ENCODE measurements around the gene KDM3A. TPM values are rescaled to one million over a fixed set of nuclear protein-coding genes. Genes with fewer than 3 reads are reported as not detected.

KDM3A gene
- total RNA-seq, 2 experiments from 2014 or later, result 107 to 114 TPM

DNA sequence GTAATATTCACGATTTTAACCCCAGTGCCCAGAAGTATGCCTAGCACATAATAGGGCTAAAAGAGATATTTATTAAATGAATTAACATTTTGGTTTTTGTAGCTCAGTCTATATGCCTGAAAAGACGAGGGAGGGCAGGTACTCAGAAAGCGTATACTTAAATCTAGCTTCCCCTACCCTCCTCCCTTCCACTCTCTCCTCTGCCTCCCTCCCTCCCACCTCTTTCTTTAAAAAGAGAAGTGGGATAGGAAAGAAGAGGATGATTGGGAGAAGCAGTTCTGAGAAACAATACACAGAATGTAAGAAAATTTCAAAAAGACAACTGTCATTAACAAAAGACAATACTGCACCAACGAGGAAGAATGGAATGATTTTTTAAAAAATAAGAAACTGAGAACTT, 82.3 kb downstream of the KDM3A start:
- ChIA-PET CTCF (no interaction called here), POLR2A (no interaction called here)
- TF ChIP-seq, protein P1, sequence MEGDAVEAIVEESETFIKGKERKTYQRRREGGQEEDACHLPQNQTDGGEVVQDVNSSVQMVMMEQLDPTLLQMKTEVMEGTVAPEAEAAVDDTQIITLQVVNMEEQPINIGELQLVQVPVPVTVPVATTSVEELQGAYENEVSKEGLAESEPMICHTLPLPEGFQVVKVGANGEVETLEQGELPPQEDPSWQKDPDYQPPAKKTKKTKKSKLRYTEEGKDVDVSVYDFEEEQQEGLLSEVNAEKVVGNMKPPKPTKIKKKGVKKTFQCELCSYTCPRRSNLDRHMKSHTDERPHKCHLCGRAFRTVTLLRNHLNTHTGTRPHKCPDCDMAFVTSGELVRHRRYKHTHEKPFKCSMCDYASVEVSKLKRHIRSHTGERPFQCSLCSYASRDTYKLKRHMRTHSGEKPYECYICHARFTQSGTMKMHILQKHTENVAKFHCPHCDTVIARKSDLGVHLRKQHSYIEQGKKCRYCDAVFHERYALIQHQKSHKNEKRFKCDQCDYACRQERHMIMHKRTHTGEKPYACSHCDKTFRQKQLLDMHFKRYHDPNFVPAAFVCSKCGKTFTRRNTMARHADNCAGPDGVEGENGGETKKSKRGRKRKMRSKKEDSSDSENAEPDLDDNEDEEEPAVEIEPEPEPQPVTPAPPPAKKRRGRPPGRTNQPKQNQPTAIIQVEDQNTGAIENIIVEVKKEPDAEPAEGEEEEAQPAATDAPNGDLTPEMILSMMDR (IDR thresholded peaks at IDR 0.05), result no peak
- DNase-seq, result no peak
- Mint-ChIP-seq H3K36me3 (ENCODE audit: low read depth) (peaks cover 4% of the 10 kb centered on the region), H3K27me3 (no peaks in the 10 kb centered on the region), H3K27ac (no peak overlapping the region), H3K9me3 (peaks cover 8% of the 10 kb centered on the region), H3K4me3 (no peak overlapping the region), H3K4me1 (ENCODE audit: low read depth) (no peaks in the 10 kb centered on the region)
- intact Hi-C loops (cut with micrococcal nuclease), result no loop called here
- no peak for ATAC-seq

DNA sequence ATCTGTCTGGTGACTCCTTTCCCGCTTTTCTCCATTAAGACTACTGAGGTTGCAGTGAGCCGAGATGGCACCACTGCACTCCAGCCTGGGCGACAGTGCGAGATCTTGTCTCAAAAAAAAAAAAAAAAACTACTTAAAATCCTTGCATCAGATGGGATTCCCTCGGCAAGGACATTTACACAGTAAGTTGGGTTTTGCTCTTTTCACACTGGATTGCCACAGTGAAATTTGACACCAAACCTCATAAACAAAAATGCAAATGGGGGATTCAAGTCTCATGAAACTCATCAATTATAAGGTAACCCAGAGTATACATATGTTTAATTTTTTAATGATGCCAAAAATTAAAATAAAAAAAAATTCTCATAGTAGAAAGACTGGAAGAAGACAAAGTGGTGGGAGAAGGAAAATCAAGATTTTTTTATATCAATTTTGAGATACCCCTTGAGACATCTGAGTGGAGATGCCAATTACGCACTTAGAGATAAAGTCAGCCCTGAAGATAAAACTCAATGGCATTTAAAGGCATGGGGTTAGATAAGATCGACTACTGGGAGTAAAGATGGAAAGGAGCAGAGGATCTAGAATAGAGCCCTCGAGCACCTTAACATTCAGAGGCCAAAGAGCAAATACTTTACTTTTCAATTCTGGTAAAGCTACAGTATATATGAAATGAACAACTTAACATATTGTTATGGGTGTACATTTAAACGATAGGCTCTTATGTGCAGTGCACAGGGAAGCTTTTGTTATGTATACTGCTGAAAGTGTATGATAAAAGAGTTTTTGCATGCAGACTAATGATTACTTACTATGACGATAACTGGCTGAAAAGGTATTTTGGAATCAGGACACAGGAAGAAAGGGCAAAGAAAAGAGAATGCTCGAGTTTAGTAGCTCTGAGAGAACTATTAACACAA, 84.5 kb downstream of the KDM3A start:
- ChIA-PET CTCF (interaction anchor here (0.8 kb wide), 1 partner anchor 239 kb away, joined by 3 read pairs; no protein-coding TSS in a partner anchor), POLR2A (no interaction called here)
- intact Hi-C loops (cut with micrococcal nuclease), result no loop called here
- Mint-ChIP-seq H3K9me3 (peaks cover 2% of the 10 kb centered on the region), H3K4me1 (ENCODE audit: low read depth) (no peaks in the 10 kb centered on the region), H3K27me3 (no peaks in the 10 kb centered on the region), H3K4me3 (no peak overlapping the region), H3K27ac (no peak overlapping the region), H3K36me3 (ENCODE audit: low read depth) (peaks cover 6% of the 10 kb centered on the region)
- DNase-seq (no peak), ATAC-seq (no peak)
- TF ChIP-seq, protein P1 (IDR thresholded peaks at IDR 0.05), result no peak

DNA sequence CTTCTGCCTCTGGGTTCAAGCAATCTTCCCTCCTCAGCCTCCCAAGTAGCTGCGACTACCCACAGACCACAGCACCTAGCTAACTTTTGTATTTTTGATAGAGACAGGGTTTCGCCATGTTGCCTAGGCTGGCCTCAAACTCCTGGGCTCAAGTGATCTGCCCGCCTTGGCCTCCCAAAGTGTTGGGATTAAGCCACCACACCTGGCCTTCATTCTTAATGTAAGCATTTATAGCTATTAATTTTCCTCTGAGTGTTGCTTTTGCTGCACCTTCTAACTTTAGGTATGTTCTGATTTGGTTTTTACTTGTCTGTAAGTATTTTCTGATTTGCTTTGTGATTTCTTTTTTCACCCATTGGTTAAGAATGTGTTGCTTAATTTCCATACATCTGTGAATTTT, 92.4 kb downstream of the KDM3A start:
- Mint-ChIP-seq H3K27me3 (no peaks in the 10 kb centered on the region), H3K9me3 (peaks cover 15% of the 10 kb centered on the region), H3K4me1 (ENCODE audit: low read depth) (peaks cover 23% of the 10 kb centered on the region), H3K27ac (no peak overlapping the region), H3K4me3 (no peak overlapping the region), H3K36me3 (ENCODE audit: low read depth) (peaks cover 33% of the 10 kb centered on the region)
- DNase-seq, result no peak
- ATAC-seq, result no peak
- TF ChIP-seq, protein P1 (IDR thresholded peaks at IDR 0.05), result no peak
- POLR2A ChIA-PET, result no interaction called here
- CTCF ChIA-PET, result no interaction called here
- intact Hi-C loops (cut with micrococcal nuclease), result no loop called here

DNA sequence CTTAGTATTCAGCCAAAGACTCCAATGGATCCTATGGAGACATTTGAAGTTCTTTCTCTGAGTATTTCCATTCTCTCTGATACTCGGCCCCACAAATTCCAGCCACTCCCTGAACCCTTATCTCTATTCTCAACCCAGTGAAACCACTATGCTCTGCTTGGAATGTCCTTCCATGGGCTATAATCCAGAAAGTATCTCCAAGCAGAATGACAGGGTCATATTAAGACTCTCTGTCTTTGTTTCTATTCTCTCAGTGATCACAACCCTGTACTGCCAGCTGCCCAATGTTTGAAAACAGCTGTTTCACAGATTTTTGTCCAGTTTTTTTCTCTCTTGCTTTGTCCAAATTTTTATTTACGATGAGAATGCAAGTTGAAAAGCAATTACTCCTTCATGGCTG, 100.2 kb downstream of the KDM3A start:
- H3K27ac Mint-ChIP-seq, result no peak overlapping the region
- H3K27me3 Mint-ChIP-seq, result no peaks in the 10 kb centered on the region
- H3K4me3 Mint-ChIP-seq, result no peak overlapping the region
- intact Hi-C loops (cut with micrococcal nuclease), result no loop called here
- ChIA-PET CTCF (interaction anchor here (0.9 kb wide), 1 partner anchor 64 kb away, joined by 3 read pairs; no protein-coding TSS in a partner anchor), POLR2A (interaction anchor here (0.9 kb wide), 1 partner anchor 12 kb away, joined by 3 read pairs; no protein-coding TSS in a partner anchor)
- ATAC-seq, result no peak
- TF ChIP-seq, protein P1 (IDR thresholded peaks at IDR 0.05), result no peak
- H3K4me1 Mint-ChIP-seq (ENCODE audit: low read depth), result peaks cover 12% of the 10 kb centered on the region
- DNase-seq, result no peak
- peaks cover 27% of the 10 kb centered on the region for H3K36me3 Mint-ChIP-seq (ENCODE audit: low read depth)
- peaks cover 3% of the 10 kb centered on the region for H3K9me3 Mint-ChIP-seq

Other genes with a start within 250 kb of the KDM3A start
- gene IMMT, start 245.9 kb upstream of the KDM3A start, total RNA-seq, result 100 to 1,000 TPM; 143 to 144 TPM
- gene MRPL35, start 241.9 kb upstream of the KDM3A start, total RNA-seq, result 10 to 100 TPM; 86.8 to 87.0 TPM
- under 1 TPM; 0.23 to 0.25 TPM for gene REEP1, start 103.7 kb upstream of the KDM3A start, total RNA-seq
- 10 to 100 TPM; 30.1 to 31.6 TPM for gene CHMP3, start 122.1 kb downstream of the KDM3A start, total RNA-seq
- 10 to 100 TPM; 10.3 to 10.8 TPM for gene RNF103, start 182.5 kb downstream of the KDM3A start, total RNA-seq